Natural killer cell (primary cell): ENCODE data around the gene THOC1. TPM values are rescaled to one million over a fixed set of nuclear protein-coding genes. Genes with fewer than 3 reads are reported as not detected.

ENCODE experiments used
- ATAC-seq, 3 donors: fragments of 150-1000 bp in 2 of 3; fragments of 200-7000 bp in 1 of 3; cut with Tn5 transposase; 1 replicate in 1 of 3; 2 replicates in 2 of 3; pipeline ENCODE4 v1.10.0; 2021; ENCODE audit warnings: mild to moderate bottlenecking in 2 of 3, moderate library complexity in 2 of 3
- DNase-seq, 2 donors: peaks; one replicate each; pipeline versions ENCODE4 v3.0.0 to v3.0.0-alpha.2; 2013 to 2021; ENCODE audit warnings: mixed read lengths in 1 of 2
- H3K27ac ChIP-seq: one replicate; pipeline ENCODE4 v1.5.1; 2013; ENCODE audit warnings: mild to moderate bottlenecking, low read length
- H3K27me3 ChIP-seq: one replicate; pipeline ENCODE4 v1.6.1; 2013; ENCODE audit warnings: low read length; ENCODE audit not compliant: control insufficient read depth, insufficient read depth
- H3K36me3 ChIP-seq: one replicate; pipeline ENCODE4 v1.6.1; 2013; ENCODE audit warnings: low read length; ENCODE audit not compliant: control insufficient read depth, insufficient read depth
- H3K4me1 ChIP-seq: one replicate; pipeline ENCODE4 v1.6.1; 2013; ENCODE audit warnings: low read length; ENCODE audit not compliant: control insufficient read depth, insufficient read depth
- H3K4me3 ChIP-seq: one replicate; pipeline ENCODE4 v1.5.1; 2013; ENCODE audit warnings: low read length
- H3K9me3 ChIP-seq: one replicate; pipeline ENCODE4 v1.6.1; 2013; ENCODE audit warnings: low read length; ENCODE audit not compliant: control insufficient read depth, insufficient read depth
- H3K27ac Mint-ChIP-seq, 2 donors: one replicate each; pipeline ENCODE4 v1.8.0; 2022; ENCODE audit warnings: mild to moderate bottlenecking in 2 of 2, mixed read lengths in 2 of 2, moderate library complexity in 1 of 2
- H3K27me3 Mint-ChIP-seq, 2 donors: one replicate each; pipeline ENCODE4 v1.8.0; 2022; ENCODE audit warnings: low read depth in 2 of 2, mixed read lengths in 2 of 2
- H3K36me3 Mint-ChIP-seq: one replicate; pipeline ENCODE4 v1.8.0; 2022; ENCODE audit warnings: mixed read lengths
- H3K4me1 Mint-ChIP-seq, 2 donors: one replicate each; pipeline ENCODE4 v1.8.0; 2022; ENCODE audit warnings: mixed read lengths in 2 of 2
- H3K4me3 Mint-ChIP-seq: one replicate; pipeline ENCODE4 v1.8.0; 2022; ENCODE audit warnings: mild to moderate bottlenecking, moderate library complexity, mixed read lengths
- H3K9me3 Mint-ChIP-seq, 2 donors: one replicate each; pipeline ENCODE4 v1.8.0; 2022; ENCODE audit warnings: mixed read lengths in 2 of 2
- CTCF ChIP-seq: fragments of 200-600 bp; IDR thresholded peaks from one replicate; pipeline ENCODE4 v1.8.0; 2022; ENCODE audit warnings: antibody characterized with exemption
- WGBS: methylation state at CpG from one replicate; pipeline ENCODE4 v1.1.7; 2013; ENCODE audit warnings: missing lambda C conversion rate; ENCODE audit not compliant: insufficient coverage; 5-methylcytosine and 5-hydroxymethylcytosine counted together
- intact Hi-C: fragments of 100-400 bp; cut with micrococcal nuclease; formaldehyde crosslinking; loops from one replicate; pipeline ENCODE4 v1.14.2; 2022
- total RNA-seq, 4 donors: library from RNA; stranded (reverse); fragments of 120-200 nt in 1 of 4; gene quantifications; one replicate each; pipeline versions ENCODE4 v1.2.3 to v1.2.4, GENCODE V29; 2013 to 2022

Gene THOC1
- total RNA-seq, 3 donors from 2014 or later (not counting 1 experiment from before 2014, with no cell fraction given): 96.4 to 105 (median 96.7) TPM

GRCh38 chr18:189254-189653 is 78.6 kb downstream of the THOC1 start:
- H3K27ac Mint-ChIP-seq: no peak overlapping the region
- Histone ChIP-seq H3K9me3 (no peaks in the 10 kb centered on the region), H3K36me3 (peaks cover 2% of the 10 kb centered on the region), H3K4me1 (no peaks in the 10 kb centered on the region), H3K27me3 (no peaks in the 10 kb centered on the region), H3K4me3 (no peak overlapping the region), H3K27ac (no peak overlapping the region)
- H3K9me3 Mint-ChIP-seq: no peaks in the 10 kb centered on the region
- no peaks in the 10 kb centered on the region for H3K27me3 Mint-ChIP-seq
- 96% methylated on average over 5 of the region's 5 CpGs for WGBS
- H3K4me3 Mint-ChIP-seq: no peak overlapping the region
- H3K4me1 Mint-ChIP-seq: peaks cover 6 to 26% of the 10 kb centered on the region in 2 donors
- no peak for TF ChIP-seq CTCF
- DNase-seq (no peak), ATAC-seq (no peak)
- intact Hi-C loops: no loop called here
- no peaks in the 10 kb centered on the region for H3K36me3 Mint-ChIP-seq

GRCh38 chr18:183769-184168 is 84.1 kb downstream of the THOC1 start:
- DNase-seq: no peak
- Mint-ChIP-seq H3K4me3 (no peak overlapping the region), H3K27ac (no peak overlapping the region), H3K27me3 (no peaks in the 10 kb centered on the region), H3K9me3 (no peaks in the 10 kb centered on the region), H3K4me1 (peaks cover 12 to 16% of the 10 kb centered on the region in 2 donors), H3K36me3 (peaks cover 5% of the 10 kb centered on the region)
- WGBS: no CpG with 5 or more reads among the region's 1 CpG
- no peaks in the 10 kb centered on the region for H3K27me3 ChIP-seq
- peaks cover 25% of the 10 kb centered on the region for H3K36me3 ChIP-seq
- no peaks in the 10 kb centered on the region for H3K9me3 ChIP-seq
- no peak overlapping the region for H3K4me3 ChIP-seq
- TF ChIP-seq CTCF: no peak
- no peak for ATAC-seq
- H3K4me1 ChIP-seq: no peaks in the 10 kb centered on the region
- intact Hi-C loops: no loop called here
- no peak overlapping the region for H3K27ac ChIP-seq

- Histone ChIP-seq H3K27ac (no peak overlapping the region), H3K4me1 (no peaks in the 10 kb centered on the region), H3K9me3 (no peaks in the 10 kb centered on the region), H3K4me3 (no peak overlapping the region), H3K36me3 (peaks cover 25% of the 10 kb centered on the region), H3K27me3 (no peaks in the 10 kb centered on the region)
- no peak overlapping the region for H3K4me3 Mint-ChIP-seq
- peaks cover 5% of the 10 kb centered on the region for H3K36me3 Mint-ChIP-seq
- ATAC-seq (no peak), DNase-seq (no peak)
- H3K4me1 Mint-ChIP-seq: peaks cover 17 to 20% of the 10 kb centered on the region in 2 donors
- no peaks in the 10 kb centered on the region for H3K27me3 Mint-ChIP-seq
- TF ChIP-seq CTCF: no peak
- H3K9me3 Mint-ChIP-seq: no peaks in the 10 kb centered on the region
- H3K27ac Mint-ChIP-seq: no peak overlapping the region
- intact Hi-C loops: no loop called here
These were observed 86.1 kb downstream of the THOC1 start for GRCh38 chr18:181711-182110.

GRCh38 chr18:179499-179898 is 88.3 kb downstream of the THOC1 start:
- Histone ChIP-seq H3K4me3 (no peak overlapping the region), H3K27me3 (no peaks in the 10 kb centered on the region), H3K4me1 (no peaks in the 10 kb centered on the region), H3K36me3 (peaks cover 25% of the 10 kb centered on the region), H3K27ac (no peak overlapping the region), H3K9me3 (no peaks in the 10 kb centered on the region)
- DNase-seq (no peak), ATAC-seq (no peak)
- Mint-ChIP-seq H3K36me3 (peaks cover 5% of the 10 kb centered on the region), H3K4me1 (peaks cover 28 to 35% of the 10 kb centered on the region in 2 donors), H3K4me3 (no peak overlapping the region), H3K27me3 (no peaks in the 10 kb centered on the region), H3K27ac (no peak overlapping the region), H3K9me3 (no peaks in the 10 kb centered on the region)
- 40% methylated on average over 3 of the region's 5 CpGs for WGBS
- intact Hi-C loops: no loop called here
- TF ChIP-seq CTCF: no peak
